HG03521 (cell line): ENCODE data around the gene C12orf75.
"Not testable (repeated sequence)": the region's sequence is repeated elsewhere in the genome, so short reads cannot be mapped to it uniquely, and the experiment has no call there.

ENCODE experiments used
- ATAC-seq: cut with Tn5 transposase; IDR thresholded peaks from one replicate; pipeline ENCODE4 v1.9.1; 2021; ENCODE audit warnings: mild to moderate bottlenecking, moderate library complexity; ENCODE audit not compliant: unreplicated experiment

C12orf75 gene

DNA sequence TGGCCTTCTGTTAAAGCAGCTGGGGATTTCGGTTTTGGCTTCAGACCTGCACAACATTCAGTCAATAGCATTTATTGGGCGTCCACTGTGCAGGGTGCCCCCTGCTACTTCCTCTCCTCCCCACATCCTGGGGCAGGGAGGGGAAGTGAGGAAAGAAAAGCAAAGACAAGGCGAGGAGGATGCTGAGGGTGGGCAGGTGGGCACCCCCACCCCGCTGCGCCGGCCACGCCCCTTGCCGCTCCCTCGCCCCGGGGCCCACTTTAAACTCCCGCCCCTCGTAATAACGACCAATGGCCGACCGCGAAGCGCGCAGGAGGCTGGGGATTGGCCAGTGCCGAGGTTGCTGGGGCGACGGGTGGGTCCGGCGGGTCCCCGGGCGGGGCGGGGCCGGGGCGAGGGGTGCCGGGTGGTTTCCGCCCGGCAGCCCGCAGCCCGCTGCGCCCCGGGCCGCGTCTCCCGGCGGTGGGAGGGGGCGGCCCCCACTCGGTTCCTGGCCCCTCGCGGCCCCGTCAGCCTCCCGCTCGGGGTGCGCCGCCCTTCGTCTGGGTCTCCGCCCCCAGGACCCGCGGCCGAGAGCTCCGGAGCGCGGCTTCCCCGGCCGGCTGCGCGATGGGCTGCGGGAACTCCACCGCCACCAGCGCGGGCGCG, at the start of gene C12orf75:
C12orf75 (plus strand) TSS at position 409 of the 648 bp plus-strand sequence; CDS start at position 610, 201 bp downstream.
- ATAC-seq, result peak; percentile 91

DNA sequence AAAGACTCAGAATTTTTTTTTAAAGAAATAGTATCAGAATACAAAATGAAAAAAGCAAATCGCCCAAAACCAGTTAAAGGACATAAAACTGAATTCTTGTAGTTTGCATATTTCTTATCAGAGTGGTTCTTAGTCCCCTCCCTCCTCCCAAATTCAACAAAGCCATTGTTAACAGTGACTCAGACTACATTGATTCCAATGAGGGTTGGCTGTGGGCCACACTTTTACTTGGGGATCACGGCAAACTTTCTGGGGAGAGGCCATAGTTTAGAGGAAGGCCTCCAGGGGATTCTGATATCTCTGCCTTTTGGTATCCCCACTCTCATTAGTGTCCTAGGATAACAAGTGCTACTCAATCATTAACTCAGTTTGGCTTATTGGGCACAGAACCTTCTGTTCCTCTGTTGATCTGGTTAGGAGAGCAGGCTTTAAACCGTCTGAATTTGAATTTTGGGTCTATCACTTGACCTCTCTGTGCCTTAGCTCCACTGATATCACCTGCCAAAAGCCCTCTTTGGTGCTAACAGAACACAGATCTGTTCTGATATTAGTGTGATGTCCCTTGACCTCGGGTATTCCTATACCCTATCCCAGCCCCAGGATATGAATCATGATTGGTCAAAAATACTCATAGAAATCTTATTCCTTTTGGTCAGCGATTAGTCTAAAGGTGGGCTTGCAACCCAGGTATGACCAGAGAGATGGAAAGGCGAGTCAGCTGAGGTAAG, 49.4 kb upstream of the C12orf75 start:
- no peak for ATAC-seq

- no peak for ATAC-seq
Observed at GRCh38 chr12:105281694-105282049, 48.8 kb upstream of the C12orf75 start.

DNA sequence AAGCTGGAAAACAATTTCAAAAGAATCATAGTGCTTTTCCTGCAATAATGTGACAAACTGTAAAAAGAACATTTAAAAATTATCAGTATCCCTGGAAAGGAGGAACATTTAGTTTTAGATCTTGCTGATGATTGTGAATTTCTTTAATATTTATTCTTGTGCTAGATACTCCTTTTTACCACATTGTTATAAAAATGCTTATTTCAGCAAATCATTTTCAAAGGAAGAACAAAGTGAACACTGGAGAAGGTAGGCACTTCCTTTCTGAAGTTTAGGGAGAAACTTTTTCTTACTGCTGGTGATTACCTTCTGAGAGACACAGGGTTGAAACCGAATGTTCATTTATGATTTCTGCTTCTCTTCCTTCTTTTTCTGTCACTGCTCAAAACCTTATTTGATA, 45.1 kb upstream of the C12orf75 start:
- no peak for ATAC-seq

GRCh38 chr12:105287408-105287807, 43.1 kb upstream of the C12orf75 start:
- ATAC-seq, result no peak

- ATAC-seq, result no peak
Observed at GRCh38 chr12:105288311-105288996, 42.0 kb upstream of the C12orf75 start.

GRCh38 chr12:105289114-105289904, 41.2 kb upstream of the C12orf75 start:
- ATAC-seq, result no peak

- no peak for ATAC-seq
Observed at GRCh38 chr12:105291531-105291930, 39.0 kb upstream of the C12orf75 start.

DNA sequence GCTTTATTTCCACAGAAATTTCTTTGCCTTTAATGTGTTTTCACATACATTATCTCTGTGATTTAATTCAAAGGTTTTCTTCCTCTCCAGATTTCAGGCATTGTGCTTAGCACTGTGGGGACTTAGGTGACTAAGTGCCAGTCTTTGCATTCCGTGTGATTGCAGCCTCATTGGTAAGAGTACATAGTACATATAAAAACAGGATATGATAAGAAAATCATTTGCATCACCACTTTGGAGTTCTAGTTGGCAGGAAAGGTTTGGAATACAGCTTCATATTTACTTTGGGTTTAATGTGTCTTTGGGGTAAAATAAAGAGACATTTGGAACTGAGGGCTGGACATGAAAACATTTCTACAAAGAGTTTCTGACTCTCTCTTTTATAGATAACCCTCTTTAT, 37.8 kb upstream of the C12orf75 start:
- no peak for ATAC-seq

- no peak for ATAC-seq
Observed at GRCh38 chr12:105293187-105293586, 37.3 kb upstream of the C12orf75 start.

DNA sequence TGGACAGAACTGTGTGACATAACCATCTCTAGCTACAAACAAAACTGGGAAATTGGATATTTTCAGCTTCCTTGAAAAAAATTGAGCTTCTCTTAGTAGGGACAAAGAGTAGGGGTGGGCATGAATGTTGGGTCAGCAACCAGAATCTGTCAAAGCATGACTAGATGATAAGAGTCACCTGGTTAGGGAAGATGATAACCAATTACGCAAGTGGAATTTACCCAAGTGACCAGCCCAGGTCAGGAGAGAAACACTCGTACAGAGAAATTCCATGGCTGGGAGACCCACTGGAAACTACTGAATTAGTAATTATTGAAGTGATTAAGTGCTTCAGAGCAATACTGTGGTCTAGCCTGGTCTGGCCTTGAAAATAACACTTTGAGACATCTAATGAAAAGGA, 36.3 kb upstream of the C12orf75 start:
- ATAC-seq, result no peak

GRCh38 chr12:105294886-105295479, 35.5 kb upstream of the C12orf75 start:
- ATAC-seq, result no peak

DNA sequence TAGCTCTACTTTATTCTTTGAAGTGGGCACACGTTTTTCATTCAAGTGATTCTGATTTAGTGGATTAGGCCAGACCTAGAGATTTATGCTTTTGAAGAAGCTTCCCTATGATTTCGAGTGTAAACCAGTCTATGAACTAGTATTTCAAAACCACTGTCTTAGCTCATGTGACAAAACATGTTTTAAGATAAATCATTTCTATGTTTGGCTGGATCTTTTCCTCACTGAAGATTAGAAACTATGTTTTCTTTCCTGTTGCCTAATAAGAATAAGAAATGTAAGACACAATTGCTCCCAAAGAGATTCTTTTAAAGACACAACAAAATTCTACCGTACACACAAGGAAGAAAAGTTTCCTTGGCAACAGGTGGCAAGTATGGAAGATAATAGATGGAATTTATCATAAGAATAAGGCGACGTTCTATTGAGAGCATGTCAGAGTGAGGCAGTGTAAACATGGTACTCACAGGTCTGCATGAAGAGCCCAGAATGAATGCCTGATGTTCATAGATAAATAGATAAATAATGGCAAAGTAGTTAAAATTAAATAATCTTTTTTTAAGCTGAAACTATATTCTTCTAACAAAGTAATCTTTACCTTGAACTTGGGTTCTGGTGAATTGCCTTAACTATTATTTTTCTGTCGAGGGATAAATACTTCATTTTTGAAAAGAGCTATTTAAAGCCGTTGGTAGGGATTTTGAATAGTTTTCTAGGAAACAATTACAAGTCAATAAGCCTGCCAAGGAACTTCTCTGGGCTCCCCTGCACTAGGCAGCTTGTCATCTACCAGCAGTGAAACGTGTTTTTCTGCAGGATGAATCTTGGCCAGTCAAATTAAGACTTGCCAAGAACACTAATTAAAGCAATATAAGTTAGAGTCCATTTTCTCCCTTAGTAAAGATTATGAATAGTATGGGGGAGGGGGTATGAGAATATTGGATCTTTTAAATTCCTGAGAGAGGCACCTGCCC, 34.1 kb upstream of the C12orf75 start:
- ATAC-seq, result no peak

- no peak for ATAC-seq
Observed at GRCh38 chr12:105300883-105301282, 29.6 kb upstream of the C12orf75 start.

GRCh38 chr12:105301696-105302095, 28.8 kb upstream of the C12orf75 start:
- ATAC-seq, result no peak

DNA sequence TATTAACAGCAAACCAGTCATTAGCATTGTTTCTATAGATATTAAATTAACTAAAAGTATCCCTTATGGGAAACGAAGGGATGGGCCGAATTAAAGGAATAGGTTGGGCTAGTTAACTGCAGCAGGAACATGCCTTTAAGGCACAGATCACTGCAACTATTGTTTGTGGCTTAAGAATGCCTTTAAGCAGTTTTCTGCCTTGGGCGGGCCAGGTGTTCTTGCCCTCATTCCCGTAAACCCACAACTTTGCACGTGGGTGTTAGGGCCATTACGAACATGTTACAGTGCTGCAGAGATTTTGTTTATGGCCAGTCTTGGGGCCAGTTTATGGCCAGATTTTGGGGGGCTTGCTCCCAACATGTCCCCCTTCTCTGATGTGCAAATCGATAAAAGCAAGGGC, 27.5 kb upstream of the C12orf75 start:
- not testable (repeated sequence) for ATAC-seq

DNA sequence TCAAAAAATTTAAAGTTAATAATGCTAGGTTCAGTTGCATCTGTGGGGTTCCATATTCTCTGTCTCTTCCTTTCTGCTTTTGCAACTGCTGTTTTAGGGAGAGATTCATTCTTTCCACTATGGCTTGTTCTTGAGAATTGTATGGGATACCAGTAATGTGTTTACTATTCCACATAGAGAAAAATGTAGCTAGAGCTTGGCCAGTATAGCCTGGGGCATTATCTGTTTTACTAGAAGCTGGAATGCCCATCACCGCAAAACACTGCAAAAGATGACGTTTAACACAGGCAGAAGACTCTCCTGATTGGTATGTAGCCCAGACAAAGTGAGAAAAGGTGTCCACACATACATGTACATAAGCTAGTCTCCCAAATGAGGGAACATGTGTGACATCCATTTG, 25.9 kb upstream of the C12orf75 start:
- not testable (repeated sequence) for ATAC-seq

GRCh38 chr12:105307601-105308314, 22.7 kb upstream of the C12orf75 start:
- not testable (repeated sequence) for ATAC-seq

GRCh38 chr12:105308839-105309238, 21.7 kb upstream of the C12orf75 start:
- not testable (repeated sequence) for ATAC-seq
